HPDE6-E6E7 (cell line): ENCODE measurements around the gene CSNK2A2.

ENCODE experiments used
- DNase-seq: peaks from one replicate; pipeline ENCODE4 v3.0.0; 2011; ENCODE audit warnings: missing footprints; ENCODE audit errors: extremely low spot score

Gene CSNK2A2

DNA sequence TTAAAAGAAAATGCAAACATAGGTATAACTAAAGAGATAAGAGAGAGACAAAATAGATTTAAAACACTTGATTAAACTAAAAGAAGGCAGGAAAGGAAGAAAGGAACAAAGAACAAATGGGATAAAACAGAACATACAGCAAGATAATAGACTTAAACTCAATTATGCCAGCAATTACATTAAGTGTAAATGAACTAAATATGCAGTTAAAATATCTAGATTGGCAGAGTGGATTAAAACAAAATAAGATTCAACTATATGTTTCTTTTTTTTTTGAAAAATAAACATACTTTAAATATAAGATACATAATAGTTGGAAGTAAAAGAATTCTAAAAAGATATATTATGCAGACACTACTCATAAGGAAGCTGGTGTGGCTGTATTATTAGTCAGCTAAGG lies 59.1 kb downstream of the CSNK2A2 start:
- DNase-seq, result no peak

DNA sequence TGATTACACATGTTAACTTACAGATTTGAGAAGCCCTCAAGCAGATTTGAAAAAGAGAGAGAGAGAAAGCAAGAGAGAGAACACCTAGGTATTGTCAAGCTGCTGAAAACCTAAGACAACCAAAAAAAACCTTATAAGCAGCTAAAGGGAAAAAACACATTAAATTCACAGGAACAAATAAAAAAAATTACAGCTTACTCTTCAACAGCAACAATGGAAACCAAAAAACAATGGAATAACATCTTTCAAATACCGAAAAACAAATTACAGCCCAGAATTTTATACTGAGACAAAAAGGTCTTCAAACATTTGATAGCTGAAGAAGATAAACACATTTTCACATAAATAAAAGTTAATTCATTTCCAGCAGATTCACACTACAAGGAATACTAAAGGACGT lies 60.3 kb downstream of the CSNK2A2 start:
- DNase-seq, result no peak

- peak; percentile 96 for DNase-seq
These were observed 68.6 kb downstream of the CSNK2A2 start, which contains the start of gene CFAP20 for GRCh38 chr16:58129097-58129936. Gene CFAP20 (minus strand): TSS chr16:58129381. CDS start chr16:58129115, 266 bp downstream.

DNA sequence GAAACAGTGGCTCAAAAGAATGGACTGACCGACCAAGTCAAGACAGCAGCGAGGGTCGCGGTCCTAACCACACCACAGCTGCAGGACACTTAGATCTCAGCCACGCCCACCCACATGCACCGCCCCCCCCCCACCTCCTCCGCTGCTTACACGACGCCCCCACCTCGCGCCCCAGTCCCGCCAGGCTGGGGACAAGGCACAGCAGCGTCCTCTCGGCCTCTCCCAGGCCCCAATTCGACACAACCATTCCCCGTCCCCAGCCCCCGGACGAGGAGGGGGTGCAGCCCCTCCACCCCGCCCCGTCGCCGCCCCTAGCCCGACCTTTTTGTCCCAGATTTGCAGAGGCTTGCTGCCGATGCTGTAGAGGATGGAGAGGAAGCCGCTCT lies 69.2 kb downstream of the CSNK2A2 start:
- no peak for DNase-seq

DNA sequence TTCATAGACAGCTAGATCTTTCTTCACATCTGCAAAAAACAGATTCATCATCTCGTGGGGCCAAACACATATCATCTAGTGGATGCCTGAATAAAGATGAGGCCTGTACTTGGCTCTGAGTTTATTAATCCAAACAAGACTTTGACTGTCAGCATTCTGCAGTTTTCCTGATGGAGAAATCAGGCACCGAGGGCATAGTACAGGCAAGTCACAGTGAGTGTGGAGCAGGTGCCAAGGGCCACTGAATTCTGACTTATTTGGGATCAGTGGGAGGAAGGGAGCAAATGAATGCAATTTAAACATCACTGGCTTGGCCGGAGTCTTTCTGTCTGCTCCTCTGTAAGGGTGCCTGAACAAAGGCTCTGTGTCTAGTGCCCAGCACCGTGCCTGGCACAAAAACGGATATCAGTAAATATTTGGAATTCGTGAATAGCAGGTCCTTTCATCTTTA lies 69.7 kb downstream of the CSNK2A2 start:
- no peak for DNase-seq

DNA sequence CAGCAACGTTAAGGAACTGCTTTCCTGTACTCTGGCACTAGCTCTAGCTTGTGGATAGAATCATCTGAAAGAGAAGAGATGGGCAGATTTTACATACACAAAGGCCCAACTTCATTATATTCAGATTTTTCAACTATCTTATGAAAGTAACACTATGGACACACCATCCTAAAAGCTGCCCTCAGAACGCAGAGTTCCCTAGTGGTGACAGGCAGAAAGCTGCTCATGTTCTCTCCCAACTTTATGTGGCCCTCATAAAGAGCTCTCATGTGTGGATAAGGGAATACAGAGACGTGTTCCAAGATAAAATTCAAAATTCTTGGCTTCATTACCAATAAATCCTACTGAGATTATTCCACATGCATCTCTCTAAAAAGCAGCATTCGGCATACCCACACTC lies 70.3 kb downstream of the CSNK2A2 start:
- DNase-seq, result no peak

- no peak for DNase-seq
These were observed 70.8 kb downstream of the CSNK2A2 start for GRCh38 chr16:58127033-58127556.

- DNase-seq, result no peak
These were observed 71.4 kb downstream of the CSNK2A2 start for GRCh38 chr16:58126451-58126961.

DNA sequence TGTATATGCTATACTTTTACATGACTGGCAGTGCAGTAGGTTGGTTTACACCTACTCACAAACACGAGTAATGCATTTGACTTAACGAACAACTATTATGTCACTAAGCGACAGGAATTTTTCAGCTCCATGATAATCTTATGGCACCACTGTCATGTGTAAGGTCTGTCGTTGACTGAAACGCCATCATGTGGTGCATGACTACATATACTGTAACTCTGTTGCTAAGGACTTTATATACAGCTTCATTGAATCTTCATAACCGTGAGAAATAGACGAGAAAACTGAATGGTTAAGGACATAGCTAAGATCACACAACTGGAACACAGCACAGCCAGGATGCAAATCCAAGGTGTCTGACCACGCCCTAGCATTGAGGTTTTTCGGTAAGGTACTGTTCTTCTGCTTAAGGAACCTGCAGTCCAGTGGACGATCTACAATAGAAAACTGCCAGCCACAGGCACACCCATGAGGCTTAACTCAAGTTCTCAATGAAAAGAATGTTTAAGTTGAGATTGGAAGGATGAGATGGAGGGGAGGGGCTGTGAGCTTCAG lies 72.0 kb downstream of the CSNK2A2 start:
- no peak for DNase-seq

- DNase-seq, result no peak
These were observed 72.9 kb downstream of the CSNK2A2 start for GRCh38 chr16:58125041-58125440.

DNA sequence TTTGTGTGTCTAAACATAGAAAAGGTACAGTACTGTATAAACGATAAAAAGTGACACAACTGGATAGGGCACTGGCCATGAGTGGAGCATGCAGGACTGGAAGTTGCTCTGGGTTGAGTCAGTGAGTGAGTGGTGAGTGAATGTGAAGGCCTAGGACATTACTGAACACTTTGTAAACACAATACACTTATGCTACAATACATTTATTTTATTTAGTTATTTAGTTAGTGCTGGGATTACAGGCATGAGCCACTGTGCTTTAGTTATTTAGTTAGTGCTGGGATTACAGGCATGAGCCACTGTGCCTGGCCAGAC lies 73.3 kb downstream of the CSNK2A2 start:
- no peak for DNase-seq

DNA sequence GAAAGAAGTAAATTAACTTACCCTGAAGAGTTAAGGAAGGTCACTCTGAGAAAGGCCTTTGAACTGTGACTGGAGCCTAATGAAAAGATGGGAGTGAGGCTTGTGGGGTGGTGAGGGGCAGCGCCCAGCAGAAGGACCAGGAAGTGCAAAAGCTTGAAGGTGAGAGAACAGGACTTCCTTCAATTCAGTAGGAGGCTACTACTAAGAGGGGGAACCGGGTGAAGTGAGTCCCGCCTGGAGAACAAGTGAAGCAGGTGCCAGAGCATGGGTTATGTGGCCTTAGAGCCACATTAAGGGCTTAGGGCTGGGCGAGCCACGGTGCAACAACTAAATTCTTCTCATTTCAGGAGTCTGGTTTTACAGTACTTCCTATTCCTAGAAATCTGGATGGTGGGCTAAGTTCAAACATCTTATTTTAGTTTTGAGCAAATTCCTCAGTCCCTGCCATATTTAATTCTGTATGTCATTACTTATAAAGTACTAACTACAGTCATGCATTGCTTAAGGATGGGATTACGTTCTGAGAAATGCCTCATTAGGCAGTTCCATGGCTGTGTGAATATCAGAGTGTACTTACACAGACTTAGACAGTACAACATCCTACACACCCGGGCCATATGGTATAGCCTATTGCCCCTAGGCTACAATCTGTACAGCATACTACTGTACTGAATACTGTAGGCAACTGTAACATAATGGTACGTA lies 73.9 kb downstream of the CSNK2A2 start:
- DNase-seq, result no peak

GRCh38 chr16:58121132-58121531 lies 76.8 kb downstream of the CSNK2A2 start:
- DNase-seq, result peak; percentile 83

DNA sequence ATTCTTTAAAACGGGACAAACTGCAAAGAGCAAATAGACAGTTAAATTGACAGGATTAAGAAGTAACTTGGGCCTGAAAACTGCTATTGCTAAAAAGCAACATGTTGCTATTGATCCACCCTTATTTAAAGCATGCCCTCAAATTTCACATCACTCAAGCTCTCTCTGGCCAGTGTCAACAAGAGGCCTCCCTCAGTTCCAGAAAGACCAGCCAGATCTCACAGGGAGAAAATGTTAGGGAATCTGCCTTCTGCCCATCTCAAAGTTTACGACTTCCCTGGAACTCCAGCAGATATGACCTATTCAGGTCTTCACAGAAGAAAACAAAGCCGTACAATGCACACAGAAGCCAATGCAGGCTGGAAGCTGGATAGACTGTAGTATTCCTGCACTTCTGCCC lies 77.7 kb downstream of the CSNK2A2 start:
- no peak for DNase-seq

- DNase-seq, result no peak
These were observed 78.4 kb downstream of the CSNK2A2 start for GRCh38 chr16:58119509-58119845.

GRCh38 chr16:58118801-58119508 lies 79.0 kb downstream of the CSNK2A2 start:
- no peak for DNase-seq

DNA sequence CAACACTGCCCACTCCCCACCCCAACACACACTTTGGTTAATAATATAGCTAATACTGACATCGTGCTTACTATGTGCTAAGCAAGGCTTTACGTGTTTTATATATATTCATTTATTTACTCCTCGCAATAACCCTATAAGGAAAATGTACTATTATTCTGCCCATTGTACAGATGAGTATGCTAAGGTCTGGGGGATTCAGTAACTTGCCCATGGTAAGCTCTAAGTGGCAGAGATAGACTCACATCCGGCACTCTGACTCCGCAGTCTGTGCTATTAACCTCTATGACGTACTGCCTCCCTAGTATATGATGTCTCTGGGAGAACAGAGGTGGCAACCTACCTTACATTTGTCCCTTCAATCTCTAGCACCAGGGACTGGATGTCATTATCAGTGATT lies 81.4 kb downstream of the CSNK2A2 start:
- no peak for DNase-seq

GRCh38 chr16:58116081-58116480 lies 81.8 kb downstream of the CSNK2A2 start:
- no peak for DNase-seq

GRCh38 chr16:58114827-58115825 lies 82.8 kb downstream of the CSNK2A2 start:
- DNase-seq, result no peak

DNA sequence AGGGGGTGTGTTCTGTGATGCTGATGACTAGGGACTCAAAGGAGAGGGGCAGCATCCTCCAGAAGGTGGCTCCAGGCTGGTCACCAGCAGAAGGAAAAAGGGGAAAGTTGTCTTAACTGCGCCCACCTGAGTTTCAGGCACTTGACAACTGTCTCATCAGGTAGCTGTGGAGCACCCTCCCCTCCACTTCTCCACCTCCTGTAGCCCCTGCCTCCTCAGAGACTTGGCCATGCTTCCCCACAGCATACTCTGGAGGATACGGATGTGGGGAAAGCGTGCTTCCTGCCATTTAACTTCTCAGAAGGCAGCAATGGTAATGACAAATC lies 86.6 kb downstream of the CSNK2A2 start:
- DNase-seq, result no peak
